Activated naive CD4-positive, alpha-beta T cell treated with anti-CD3 and anti-CD28 coated beads, Interleukin-2, amount 50 U/mL, for 16 hours (primary cell): ENCODE data around the gene KIRREL3.

Experiments
- DNase-seq: peaks from one replicate; pipeline ENCODE4 v3.0.0-alpha.2; 2020

The KIRREL3 gene

DNA sequence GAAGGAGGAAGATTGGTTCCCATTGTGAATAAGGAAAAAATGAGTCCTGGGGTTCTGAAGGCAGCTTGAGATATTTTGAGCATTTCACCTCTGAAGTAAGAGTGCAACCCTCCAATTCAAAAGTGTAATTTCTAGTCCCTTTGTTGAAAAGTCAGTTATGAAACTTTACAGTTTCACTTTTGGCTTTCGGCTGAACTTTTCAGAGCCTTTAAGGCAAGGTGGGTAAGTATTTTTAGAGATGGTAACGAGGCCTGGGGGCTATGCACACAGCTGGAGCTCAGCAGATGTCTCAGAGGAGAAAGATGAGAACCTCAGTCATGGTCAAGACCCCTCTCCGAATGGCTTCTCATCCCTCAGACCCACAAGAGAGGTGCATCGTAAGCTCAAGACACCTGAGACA is 267.6 kb downstream of the KIRREL3 start:
- no peak for DNase-seq

DNA sequence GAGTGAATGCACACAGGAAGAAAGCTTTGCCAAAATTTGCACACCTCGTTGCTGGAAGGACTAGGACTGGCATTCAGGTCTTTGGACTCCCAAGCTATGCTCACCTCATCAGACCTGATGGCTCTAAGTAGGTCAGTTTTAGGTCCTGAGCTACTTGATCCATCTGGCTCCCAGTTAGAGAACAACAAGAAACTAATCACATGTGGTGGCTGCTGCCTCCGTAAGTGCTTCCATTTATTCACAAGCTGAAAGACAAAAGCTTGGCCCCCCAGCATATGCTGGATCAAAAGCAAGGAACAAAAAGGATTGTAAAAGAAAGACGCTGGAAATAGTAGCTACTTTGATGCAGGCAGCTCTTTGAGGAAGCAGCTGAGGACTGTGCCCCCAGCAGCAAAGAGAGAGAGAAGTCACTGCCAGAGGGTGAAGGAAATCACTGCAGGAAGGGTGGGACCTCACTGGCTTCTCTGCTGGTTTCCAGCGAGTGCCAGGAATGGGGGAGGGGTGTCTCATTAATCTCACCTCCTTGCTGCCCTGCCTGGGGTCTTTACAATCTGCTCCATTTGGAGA is 268.9 kb downstream of the KIRREL3 start:
- DNase-seq: no peak

DNA sequence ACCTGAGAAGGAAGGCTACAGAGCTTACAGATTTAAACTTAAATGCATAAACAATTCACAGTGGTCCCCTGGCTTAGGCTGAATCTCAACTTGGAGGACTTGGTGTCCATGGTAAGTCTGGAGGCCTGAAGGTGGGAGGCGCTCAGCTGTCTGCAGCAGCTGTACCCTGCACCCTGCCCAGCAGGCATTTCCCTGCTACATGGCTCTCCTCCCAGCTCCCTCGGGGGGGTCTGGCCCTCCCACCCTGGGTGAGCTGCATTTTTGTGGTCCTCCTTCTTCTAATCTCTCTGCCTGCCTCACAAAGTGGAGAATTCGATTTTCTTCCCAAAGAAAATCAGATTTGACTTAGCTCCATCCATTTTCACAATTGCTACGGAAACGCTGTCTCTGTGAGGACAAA is 273.2 kb downstream of the KIRREL3 start:
- no peak for DNase-seq

DNA sequence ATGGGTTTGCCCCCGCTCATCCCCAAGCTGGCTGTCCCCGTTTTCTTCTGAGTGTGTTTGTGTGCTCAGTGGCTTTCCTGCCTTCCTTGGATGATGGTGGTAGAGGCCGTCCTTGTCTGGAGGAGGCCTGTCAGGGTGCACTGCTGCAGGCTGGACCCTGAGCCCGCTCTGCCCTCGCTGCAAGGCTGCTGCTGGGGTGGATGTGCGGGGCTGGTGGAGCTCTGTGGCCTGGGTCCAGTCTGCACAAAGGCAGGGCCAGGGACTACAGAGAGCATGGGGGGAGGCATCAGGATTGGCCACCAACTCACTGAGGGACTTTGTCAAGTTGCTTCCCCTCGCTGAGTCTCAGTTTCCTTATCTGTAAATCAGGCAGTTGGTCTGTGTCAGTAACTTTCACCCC is 275.0 kb downstream of the KIRREL3 start:
- DNase-seq: no peak

DNA sequence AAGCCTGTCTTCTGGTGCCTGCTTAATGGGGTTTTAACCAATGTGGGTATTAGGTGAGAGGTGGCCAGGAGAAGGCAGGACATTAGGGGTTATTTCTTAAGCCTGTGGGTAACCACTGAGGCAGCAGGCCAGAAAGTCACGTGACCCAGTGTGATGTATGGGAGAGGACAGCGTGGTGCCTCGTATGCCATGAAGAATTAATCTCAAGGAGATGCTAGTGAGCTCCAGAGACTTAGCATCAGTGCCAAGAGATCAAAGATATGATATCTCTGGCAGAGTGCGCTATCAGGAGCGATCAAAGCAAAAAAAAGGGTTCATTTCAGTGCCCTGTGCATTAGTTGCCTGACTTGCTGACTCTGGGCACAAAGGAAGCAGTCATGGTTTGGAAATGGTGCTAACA is 275.5 kb downstream of the KIRREL3 start:
- DNase-seq: no peak

DNA sequence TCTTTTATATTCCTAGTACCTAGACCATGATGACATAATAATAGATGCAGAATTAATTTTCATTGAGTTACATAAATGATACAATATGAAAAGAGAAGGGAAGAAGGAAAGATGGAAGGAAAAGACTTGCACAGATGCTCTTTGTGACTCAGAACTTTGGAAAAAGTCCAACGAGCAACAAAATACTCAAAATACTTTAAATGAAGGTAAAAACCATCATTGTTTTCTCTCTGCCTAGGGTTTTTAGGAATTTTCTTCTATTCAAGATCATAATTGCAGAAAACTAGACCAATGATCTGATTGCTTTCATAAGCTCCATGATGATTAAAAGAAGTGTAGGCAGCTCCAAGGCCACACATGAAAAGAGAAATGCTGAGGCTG is 276.9 kb downstream of the KIRREL3 start:
- DNase-seq: no peak

DNA sequence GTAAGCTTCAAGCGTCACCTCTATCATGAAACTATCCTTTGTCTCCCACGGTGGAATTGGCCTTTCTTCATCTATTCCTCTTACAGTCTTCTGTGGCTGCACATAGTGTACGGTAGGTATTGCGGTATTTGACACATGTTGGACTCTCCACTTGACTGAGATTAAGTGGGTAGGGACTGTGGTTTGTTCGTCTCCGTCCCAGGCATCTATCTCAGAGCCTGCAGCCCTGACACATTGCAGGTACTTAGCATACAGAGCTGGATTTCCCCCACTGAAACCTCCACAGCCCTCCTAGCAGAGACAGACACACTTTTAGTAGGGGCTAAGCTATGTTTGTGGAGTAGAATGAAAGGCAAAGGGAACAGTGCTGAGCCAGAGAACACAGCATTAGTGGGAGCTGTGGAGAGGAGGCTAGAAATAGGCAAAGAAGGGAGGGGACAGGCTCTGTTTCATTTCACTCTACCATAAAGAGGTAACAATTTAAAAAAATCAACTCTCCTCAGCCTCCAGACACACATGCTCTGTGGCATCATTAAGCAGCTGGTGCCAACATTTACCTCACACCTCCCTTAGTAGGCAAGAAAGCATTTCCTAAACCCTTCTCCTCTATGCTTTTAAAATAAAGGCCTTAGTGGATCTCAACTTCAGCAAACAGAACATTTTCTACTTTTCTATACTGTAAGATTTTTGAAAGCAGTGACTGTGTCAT is 277.5 kb downstream of the KIRREL3 start:
- DNase-seq: no peak

DNA sequence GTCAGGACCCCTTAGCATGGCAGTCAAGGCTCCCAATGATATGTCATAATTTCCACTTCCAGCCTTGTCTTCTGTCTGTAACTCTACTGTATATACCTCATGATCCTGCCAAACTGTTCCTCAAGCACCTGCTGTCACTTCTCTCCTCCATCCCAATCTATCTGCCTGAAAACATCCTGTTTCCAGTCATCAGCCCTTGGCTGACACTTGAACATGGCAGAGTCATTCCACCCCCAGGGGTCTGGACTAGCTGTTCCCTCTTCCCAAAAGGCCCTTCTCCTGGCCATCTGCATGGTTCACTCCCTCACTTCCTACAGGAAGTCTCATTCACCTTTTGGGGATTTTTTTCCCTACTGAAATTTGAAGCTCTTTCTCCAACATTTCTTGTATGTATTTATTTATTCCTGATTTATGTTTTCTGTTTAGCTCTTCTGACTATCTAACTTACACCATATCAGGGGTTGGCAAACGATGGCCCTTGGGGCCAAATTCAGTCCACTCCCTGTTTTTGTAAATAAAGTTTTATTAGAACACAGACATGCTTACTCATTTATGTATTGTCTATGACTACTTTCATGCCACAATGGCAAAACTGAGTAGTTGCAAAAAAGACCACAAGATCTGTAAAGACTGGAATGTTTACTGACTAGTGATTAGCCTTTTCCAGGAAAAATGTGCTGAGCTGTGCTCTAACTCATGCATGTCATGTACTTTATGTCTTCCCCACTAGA is 278.4 kb downstream of the KIRREL3 start:
- DNase-seq: no peak

DNA sequence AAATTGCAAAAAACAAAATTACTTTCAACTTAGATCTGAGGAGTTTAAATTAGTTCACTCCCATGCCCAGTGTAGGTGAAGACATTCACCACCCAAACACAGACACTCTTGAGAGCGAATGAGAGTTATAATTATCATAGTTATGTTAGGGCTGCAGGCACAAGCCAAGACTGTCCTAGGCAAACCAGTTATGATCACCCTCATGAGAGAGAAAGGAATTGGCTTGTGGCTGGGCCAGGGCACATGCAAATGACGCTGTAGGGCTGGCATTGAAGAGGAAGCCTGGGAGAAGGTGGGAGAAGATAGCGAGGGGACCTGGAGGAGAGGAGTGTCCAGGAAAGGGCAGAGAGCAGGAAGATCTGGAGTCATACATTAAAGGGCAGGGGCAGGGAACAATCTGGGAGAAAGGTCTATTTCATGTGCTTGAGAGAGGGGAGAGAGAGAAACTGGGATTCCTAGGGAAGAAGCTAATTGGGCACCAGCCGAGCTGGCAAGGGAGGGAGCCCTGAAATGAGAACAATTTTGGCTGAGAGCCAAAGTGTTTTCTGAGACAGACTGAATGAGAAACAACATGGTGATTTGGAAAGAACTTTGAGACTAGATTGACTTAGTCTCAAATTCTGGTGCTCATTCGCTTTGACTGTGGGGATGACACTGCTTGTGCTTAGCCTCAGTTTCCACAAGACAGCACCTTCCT is 279.9 kb downstream of the KIRREL3 start:
- DNase-seq: no peak

DNA sequence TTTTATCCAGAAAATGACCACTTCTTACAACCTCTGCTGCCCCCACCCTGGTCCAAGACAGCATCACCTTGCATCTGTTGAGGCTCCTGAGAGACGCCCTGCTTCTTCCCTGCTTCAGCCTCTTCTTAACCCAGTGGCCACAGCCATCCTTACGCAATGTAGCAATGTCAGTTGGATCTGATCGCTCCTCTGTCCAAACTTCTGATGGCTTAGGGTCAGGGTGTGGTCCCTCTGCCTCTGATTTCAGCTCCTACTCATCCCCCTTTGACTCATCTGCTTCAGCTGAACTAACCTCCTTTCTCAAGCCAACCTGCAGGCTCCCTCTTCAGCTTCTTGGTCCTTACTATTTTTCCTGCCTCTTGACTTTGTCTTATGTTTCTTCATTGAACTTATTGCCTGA is 280.8 kb downstream of the KIRREL3 start:
- DNase-seq: no peak

DNA sequence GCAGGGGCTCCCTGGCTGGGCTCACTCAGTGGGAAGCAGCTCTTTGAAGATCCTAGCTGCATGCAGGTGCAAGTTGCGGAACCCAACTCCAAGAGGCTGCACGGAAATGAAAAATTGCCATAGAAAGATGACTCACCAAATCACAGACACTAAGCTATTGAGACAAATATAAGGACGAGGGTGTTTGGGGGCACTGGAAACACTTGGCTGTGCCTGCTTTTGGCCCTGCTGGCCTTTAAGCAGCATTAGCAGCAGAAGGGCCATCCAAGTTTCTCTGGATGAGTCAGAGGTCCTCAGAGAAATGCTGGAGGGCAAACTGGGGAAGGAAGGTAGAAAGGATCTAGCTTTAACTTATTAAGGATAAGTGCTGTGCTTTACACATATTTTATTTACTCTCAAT is 282.3 kb downstream of the KIRREL3 start:
- no peak for DNase-seq

DNA sequence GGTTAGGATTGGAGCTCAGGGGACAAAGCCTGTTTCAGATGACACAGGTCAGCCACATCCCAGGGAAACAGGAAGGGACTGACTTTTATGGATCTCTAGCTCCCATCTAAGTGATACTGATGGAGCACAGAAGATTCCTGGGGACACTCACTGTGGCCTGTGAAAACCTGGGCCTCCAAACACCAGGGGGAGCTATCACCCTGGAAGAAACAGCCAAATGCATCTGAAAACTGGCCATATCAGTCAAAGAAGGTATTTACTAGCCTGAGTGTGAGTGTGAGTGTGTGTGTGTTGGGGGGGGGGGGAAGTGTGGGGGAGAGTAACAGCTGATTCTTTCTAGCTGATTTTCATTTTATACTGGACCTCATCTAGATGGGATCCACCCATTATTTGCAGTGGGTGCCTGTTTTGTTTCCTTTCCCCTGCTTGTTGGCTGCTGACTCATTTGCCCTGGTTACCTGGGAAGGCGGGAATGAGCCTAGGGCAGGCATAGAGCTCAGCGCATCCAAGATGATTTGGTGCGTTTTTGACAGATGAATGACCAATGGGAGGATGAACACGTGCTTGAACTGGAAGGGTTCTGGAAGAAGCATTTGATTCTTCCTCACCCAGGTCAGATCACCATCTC is 284.0 kb downstream of the KIRREL3 start:
- no peak for DNase-seq

DNA sequence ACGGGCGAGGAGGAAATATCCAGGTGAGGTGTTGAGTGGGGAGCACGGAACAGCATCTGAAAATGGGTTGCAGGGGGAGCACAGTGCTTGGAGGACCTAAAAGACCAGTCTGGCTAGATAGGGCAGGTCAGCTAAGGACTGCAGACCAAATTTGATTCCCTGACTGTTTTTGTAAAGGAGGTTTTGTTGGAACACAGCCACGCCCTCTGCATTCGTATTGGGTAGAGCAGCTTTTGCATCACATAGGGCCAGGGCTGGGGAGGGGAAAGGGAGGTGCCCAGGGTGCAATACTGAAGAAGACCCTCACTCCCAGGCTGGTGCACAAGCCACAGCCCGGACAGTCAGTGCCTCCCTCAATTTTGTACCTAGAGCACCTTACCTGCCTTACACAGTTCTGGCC is 286.8 kb downstream of the KIRREL3 start:
- DNase-seq: no peak

DNA sequence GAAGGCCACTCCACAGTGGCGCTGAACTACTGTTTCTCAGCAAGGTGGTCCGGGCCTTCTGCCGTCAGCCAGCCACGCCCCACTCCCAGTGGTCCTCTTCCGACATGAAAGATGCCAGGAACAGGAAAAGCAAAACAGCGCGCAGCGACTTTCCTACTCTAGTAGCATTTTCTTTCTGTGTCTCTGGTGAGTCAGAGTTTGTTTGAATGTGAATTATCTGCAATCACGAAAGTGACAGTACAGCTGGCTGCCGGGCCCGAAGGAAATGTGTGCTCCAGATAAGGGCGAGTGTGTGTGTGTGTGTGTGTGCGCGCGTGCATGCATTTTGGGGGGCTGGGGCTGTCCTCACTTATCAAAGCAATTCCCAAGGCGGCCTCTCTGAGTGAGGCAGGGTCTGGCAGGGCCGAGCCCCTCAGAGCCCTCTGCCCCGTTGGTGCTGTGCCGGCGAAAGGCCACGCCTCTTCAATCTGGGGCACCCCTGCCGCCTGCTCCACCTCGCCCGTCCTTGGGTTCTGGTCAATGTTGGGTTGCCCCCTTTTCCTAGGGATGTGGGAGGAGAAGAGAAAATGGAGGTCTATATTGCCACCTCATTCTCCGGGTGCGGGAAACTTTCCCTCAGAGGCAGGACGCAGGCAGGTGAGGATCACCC is 288.5 kb downstream of the KIRREL3 start:
- DNase-seq: no peak

DNA sequence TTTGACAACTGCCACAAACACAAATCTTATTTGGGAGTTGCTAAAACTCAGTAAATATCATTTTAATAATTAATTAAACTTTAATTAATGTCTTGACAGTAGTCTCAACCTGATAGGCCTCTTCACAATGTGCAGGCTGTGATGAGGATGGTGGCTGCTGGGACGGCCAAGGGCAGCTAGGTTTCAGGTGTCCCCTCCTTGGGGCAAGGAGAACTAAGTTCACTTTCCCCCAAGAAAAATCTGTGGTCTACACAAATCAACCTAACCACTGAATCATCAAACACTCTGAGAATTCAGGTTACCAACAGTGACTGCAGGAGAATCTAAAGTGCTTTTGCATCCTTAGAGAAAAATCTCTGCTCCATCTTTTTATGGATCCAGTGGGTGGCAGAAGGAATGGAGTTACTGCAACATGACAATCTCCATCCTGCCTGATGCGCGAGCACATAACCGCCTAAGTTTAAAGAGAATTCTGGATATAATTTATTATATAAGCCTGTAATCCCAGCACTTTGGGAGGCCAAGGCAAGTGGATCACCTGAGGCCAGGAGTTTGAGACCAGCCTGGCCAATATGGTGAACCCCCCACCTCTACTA is 289.7 kb downstream of the KIRREL3 start:
- DNase-seq: no peak

DNA sequence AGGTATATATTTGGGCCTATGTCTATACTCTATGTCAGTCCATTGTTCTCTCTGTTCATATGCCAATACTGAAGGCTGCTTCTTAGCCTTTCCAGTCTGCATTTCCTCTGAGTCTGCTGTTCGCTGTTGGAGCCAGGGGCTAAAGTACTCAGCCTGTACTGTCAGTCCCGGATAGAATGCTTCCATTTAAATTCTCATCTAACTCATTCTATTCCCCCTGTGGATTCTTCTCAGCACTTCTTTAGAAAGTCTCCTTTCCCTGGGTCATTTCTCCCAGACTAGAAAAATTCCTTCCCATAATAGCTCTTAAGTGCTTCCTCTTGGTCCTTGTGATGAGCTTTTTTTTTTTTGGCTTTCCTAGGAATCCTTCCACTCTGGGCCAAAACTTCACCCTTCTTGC is 293.1 kb downstream of the KIRREL3 start:
- no peak for DNase-seq

DNA sequence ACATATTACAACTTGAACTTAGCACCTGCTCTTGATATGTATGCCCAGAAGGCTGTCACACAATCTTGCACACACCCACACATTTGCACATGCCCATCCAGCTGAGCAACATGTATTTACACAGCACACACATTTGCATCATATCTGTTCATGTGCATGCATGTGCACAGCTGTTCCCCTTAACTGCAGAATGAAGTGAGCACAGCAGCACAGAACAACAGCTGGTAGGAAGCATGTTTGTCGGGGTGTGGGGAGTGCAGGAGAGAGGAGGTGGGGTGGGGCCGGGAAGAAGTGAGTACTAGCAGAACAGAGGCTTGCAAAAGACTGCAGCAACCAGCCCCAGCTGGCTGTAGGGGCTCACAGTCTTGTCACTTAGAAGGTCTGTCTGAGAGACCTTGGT is 296.5 kb downstream of the KIRREL3 start:
- DNase-seq: no peak

DNA sequence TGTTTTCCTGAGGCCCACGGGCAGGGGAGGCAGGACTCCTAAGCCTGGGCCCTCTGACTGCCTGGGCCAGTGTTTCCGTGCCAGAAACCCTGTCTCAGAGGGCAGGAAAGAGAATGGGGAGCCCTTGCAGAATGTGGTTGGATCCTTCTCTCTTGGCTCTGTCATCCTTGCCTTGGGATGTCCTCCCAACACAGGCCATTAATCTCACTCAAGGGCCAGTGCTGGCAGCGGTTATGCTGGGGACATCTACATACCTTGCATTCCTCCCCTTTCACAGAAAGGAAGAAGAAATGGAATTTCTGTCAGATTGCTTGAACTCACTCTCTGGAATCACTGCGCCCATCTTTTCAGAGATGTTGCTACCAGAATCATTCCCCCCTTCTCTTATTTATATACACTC is 296.9 kb downstream of the KIRREL3 start:
- DNase-seq: no peak

DNA sequence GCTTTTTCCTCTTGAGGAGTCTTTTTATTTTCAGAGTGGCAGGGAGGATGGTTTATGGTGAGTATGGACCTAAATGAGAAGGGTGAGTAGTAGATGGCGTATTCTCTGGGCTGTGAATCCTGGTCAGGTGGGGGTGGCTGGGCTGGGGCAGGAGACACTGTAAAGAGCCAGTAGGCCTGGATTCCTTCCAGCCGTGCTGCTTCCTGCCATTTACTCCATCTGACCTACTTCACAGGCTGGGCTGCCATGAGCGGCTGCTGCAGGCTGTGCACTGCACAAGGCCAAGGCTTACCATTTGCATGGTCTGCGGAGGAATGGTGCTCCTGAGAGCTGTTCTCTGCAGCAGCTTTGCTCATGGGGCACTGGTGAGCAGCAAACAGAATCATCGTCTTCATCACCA is 297.6 kb downstream of the KIRREL3 start:
- DNase-seq: no peak

DNA sequence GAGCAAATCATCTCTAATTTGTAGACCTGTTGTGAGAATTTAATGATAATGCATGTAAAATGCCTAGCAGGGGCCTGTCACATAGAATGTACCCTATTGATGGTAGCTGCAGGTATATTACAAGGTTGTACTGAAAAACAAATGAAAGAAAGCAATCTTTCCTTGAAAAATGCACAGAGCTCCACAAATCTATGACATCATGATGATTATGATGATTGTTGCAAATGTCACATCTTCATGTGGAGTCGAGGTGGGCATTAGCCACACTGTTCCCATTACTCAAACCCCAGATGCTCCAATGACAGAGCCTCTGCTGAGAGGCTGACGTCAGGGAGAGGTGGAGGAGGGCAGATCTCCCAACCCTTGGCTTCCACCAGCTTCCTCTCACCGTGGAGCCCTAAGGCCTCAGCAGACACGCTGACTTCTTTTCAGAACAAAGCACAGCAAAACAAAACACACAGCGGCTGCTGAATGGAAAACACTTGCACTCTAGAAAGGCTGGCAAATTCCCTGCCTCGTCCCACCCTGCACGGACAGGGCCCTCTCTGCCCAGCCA is 298.3 kb downstream of the KIRREL3 start:
- DNase-seq: no peak

DNA sequence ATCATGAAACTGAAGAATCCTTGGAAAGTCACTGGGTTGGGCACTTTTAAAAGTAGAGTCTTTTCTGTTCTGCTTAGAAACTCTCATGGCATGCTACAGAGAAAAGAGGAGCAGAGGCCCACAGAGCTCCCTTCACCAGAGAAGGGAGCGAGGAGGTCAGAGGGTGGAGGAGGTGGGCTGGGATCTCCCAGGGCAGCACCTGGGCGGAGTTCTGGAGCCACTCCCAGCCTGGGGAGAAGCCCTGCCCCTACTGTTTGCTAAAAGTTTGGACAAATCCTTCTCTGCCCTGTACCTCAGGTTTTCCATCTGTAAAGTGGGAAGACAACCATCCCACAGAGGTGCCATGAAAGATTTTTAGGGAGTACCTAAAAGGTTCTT is 299.1 kb downstream of the KIRREL3 start:
- no peak for DNase-seq
